HepG2 (cell line): ENCODE measurements around the gene ZFR.

Source experiments
- MLLT10 ChIP-seq: sonication (generic); formaldehyde crosslinking; IDR thresholded peaks from 2 replicates; pipeline ENCODE4 v1.4.0; 2020; ENCODE audit warnings: missing genetic modification reagents
- ZNF460 ChIP-seq: sonication (generic); formaldehyde crosslinking; IDR thresholded peaks from 2 replicates; pipeline ENCODE4 v1.5.1; 2020; ENCODE audit warnings: missing genetic modification reagents, mild to moderate bottlenecking, borderline replicate concordance
- TF ChIP-seq, protein P1 (sequence below): sonication (generic); formaldehyde crosslinking; IDR thresholded peaks from 2 replicates; pipeline ENCODE4 v1.8.1; 2023; ENCODE audit warnings: missing genetic modification reagents, inconsistent platforms, borderline replicate concordance

DNA sequence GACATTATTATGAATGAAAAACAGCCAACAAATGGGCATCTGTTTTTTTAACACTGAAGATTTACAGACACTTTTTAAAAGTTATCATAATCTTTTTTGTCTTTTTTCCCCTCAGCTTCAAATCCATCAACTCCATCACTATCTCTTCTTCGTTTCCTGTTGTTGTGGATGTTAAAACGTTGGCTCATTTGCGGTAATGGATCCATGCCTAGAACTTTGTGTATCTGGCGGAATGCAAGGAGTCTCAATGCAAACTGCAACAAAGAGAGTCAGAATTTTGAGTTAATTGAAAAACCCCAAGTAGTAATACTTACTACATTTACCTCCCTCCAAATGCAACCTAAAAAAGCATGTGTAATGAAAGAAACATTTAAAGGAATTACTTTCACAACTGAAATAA lies 88.9 kb downstream of the ZFR start:
- TF ChIP-seq ZNF460 (CRISPR knock-in tag) = no peak
- TF ChIP-seq, protein P1, sequence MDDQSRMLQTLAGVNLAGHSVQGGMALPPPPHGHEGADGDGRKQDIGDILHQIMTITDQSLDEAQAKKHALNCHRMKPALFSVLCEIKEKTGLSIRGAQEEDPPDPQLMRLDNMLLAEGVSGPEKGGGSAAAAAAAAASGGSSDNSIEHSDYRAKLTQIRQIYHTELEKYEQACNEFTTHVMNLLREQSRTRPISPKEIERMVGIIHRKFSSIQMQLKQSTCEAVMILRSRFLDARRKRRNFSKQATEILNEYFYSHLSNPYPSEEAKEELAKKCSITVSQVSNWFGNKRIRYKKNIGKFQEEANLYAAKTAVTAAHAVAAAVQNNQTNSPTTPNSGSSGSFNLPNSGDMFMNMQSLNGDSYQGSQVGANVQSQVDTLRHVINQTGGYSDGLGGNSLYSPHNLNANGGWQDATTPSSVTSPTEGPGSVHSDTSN (CRISPR knock-in tag) = no peak
- no peak for TF ChIP-seq MLLT10
